Limb (tissue), 2 donors: ENCODE measurements around the gene PPEF1.

Experiments used
- DNase-seq, 2 donors: peaks; one replicate each; pipeline ENCODE4 v3.0.0-alpha.2; 2016; ENCODE audit errors: extremely low spot score in 2 of 2

PPEF1 gene

GRCh38 chrX:18707426-18708049 lies at the start of gene PPEF1:
TSS of gene PPEF1 (plus strand) at chrX:18707645. CDS start at chrX:18707781, 136 bp downstream.
- no peak for DNase-seq

GRCh38 chrX:18661273-18661672 lies 46.2 kb upstream of the PPEF1 start:
- no peak for DNase-seq

GRCh38 chrX:18664947-18665346 lies 42.5 kb upstream of the PPEF1 start:
- DNase-seq = no peak

- no peak for DNase-seq
Measured at GRCh38 chrX:18666614-18667013, 40.8 kb upstream of the PPEF1 start.

GRCh38 chrX:18668071-18668835 lies 39.2 kb upstream of the PPEF1 start:
- DNase-seq = no peak

- DNase-seq = no peak
Measured at GRCh38 chrX:18672008-18672407, 35.4 kb upstream of the PPEF1 start, which contains the start of gene RS1. TSS of gene RS1 (minus strand) at chrX:18672108. CDS start at chrX:18672068, 40 bp downstream.

GRCh38 chrX:18674417-18674787 lies 33.0 kb upstream of the PPEF1 start:
- DNase-seq = peak in 1 of 2 donors; percentile 52

GRCh38 chrX:18674788-18675735 lies 32.4 kb upstream of the PPEF1 start:
- DNase-seq = peak; percentile 54 to 86

GRCh38 chrX:18676050-18676449 lies 31.4 kb upstream of the PPEF1 start:
- no peak for DNase-seq

- DNase-seq = no peak
Measured at GRCh38 chrX:18676470-18676869, 31.0 kb upstream of the PPEF1 start.

GRCh38 chrX:18677161-18677869 lies 30.1 kb upstream of the PPEF1 start:
- DNase-seq = no peak

GRCh38 chrX:18681996-18682395 lies 25.4 kb upstream of the PPEF1 start:
- no peak for DNase-seq

GRCh38 chrX:18682979-18683387 lies 24.5 kb upstream of the PPEF1 start:
- no peak for DNase-seq

GRCh38 chrX:18687856-18688495 lies 19.5 kb upstream of the PPEF1 start:
- DNase-seq = no peak

GRCh38 chrX:18691431-18691830 lies 16.0 kb upstream of the PPEF1 start:
- no peak for DNase-seq

GRCh38 chrX:18692541-18692940 lies 14.9 kb upstream of the PPEF1 start:
- DNase-seq = no peak

- no peak for DNase-seq
Measured at GRCh38 chrX:18696653-18697052, 10.8 kb upstream of the PPEF1 start.

- no peak for DNase-seq
Measured at GRCh38 chrX:18698737-18699650, 8.5 kb upstream of the PPEF1 start.

- no peak for DNase-seq
Measured at GRCh38 chrX:18701621-18702361, 5.7 kb upstream of the PPEF1 start.
